GM18519 (cell line): ENCODE data around the gene PPP4R2.

Source experiments
- ATAC-seq: cut with Tn5 transposase; IDR thresholded peaks from one replicate; pipeline ENCODE4 v1.9.1; 2021; ENCODE audit warnings: mild to moderate bottlenecking, moderate library complexity; ENCODE audit not compliant: unreplicated experiment, low FRiP score

PPP4R2 gene

DNA sequence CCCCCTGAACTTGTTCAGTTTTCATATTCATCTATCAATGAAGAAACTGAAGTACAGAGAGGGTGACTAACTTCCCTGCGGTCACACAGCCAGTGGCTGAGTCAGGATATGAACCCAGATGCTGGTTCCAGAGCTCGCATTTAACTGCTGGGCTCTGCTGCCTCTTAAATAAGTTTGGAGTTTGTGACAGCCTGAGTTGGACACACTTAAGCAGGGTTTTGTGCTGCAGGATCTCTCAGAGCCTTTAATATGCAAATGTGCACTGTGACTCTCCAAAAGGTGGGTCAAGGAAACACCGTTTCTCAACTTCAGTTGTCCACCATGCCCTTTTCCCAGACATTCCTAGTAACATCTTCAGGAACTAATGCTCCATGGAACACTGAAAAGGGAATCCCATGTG lies 110.6 kb downstream of the PPP4R2 start:
- no peak for ATAC-seq

GRCh38 chr3:73107676-73108187 lies 111.1 kb downstream of the PPP4R2 start:
- ATAC-seq, result no peak

DNA sequence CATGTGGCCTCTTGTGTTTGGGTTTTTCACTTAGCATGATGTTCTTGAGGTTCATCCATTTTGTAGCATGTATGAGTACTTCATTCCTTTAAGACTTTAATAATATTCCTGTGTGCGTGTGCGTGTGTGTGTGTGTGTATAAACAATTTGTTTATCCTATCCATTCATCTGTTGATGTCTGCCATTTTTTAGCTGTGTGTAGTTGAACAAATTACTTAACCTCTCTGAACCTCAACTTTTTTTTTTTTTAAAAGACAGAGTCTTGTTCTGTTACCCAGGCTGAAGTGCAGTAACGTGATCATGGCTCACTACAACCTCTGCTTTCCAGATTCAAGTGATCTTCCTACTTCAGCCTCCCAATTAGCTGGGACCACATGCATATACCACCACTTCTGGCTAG lies 112.1 kb downstream of the PPP4R2 start:
- ATAC-seq, result no peak

DNA sequence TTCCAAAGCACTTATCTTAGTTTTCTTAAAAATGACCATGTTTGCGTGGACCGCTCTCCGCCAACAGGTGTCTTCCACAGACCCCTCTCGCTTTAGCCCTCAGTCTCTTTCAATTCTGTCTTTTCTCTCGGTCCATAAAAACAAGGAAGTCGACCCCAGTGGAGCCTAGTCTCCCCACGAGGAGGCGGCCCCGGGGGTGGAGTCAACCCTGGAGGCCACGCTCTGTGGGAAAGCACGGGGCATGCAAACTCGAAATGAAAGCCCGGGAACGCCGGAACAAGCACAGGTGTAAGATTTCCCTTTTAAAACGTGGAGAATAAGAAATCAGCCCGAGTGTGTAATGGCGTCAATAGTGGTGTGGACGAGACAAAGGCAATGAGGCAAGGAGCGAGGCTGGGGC lies 113.9 kb downstream of the PPP4R2 start:
- ATAC-seq, result no peak

GRCh38 chr3:73114711-73115110 lies 118.1 kb downstream of the PPP4R2 start:
- no peak for ATAC-seq

DNA sequence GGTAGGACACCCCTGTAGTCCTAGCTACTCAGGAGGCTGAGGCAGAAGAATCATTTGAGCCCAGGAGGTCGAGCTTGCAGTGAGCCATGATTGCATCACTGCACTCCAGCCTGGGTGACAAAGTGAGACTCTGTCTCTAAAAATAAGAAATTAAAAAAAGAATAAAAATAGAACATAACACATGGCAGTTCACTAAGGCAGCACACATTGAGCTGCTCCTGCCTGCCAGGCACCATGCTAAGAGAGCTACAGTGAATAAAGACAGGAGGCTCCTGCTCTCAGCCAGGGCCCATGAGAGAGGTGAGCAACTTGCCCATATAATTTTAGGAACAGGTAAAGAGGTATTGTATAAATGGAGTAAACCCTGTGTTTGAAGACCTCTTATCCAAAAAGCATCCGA lies 119.2 kb downstream of the PPP4R2 start:
- ATAC-seq, result no peak
